Panc1 (cell line): ENCODE measurements around the gene CFAP53. TPM values are rescaled to one million over a fixed set of nuclear protein-coding genes. Genes with fewer than 3 reads are reported as not detected.

ENCODE experiments used
- ATAC-seq: fragments of 200-7000 bp; cut with Tn5 transposase; 2 replicates; pipeline ENCODE4 v1.9.1; 2020; ENCODE audit warnings: mild to moderate bottlenecking, moderate library complexity
- BruUV-seq: library from RNA; stranded (reverse); fragments of 400-500 nt; replicated peaks from 2 replicates; lab custom pipeline; 2021; lab: Mats Ljungman, UMichigan
- CTCF ChIA-PET: fragments of 300-600 bp; sonication (Branson Sonifier 250); formaldehyde crosslinking; loops from one replicate; lab custom pipeline; 2022; ENCODE audit warnings: antibody characterized with exemption; lab: Charles Lee
- POLR2A ChIA-PET: fragments of 300-600 bp; sonication (Branson Sonifier 250); formaldehyde crosslinking; loops from one replicate; lab custom pipeline; 2022; ENCODE audit warnings: antibody characterized with exemption; lab: Charles Lee
- DNase-seq: peaks from one replicate; pipeline ENCODE4 v3.0.0-alpha.2; 2010; ENCODE audit warnings: low read depth, low spot score
- H3K27ac ChIP-seq: 2 replicates; pipeline ENCODE4 v1.5.1; 2011; ENCODE audit warnings: mild to moderate bottlenecking, low read length, inconsistent platforms
- H3K27me3 ChIP-seq: fragments of 200-500 bp; sonication (Bioruptor generic); 2 replicates; pipeline ENCODE4 v1.6.0; 2014; ENCODE audit warnings: low read length, inconsistent platforms; ENCODE audit not compliant: control insufficient read depth, insufficient read depth
- H3K36me3 ChIP-seq: fragments of 200-500 bp; sonication (Bioruptor generic); 2 replicates; pipeline ENCODE4 v1.5.1; 2014; ENCODE audit warnings: inconsistent platforms, mild to moderate bottlenecking, low read length, moderate library complexity; ENCODE audit not compliant: control insufficient read depth, insufficient read depth
- H3K4me1 ChIP-seq: 2 replicates; pipeline ENCODE4 v1.5.1; 2011; ENCODE audit warnings: inconsistent platforms, mild to moderate bottlenecking, low read length, moderate library complexity; ENCODE audit not compliant: control insufficient read depth, insufficient read depth
- H3K4me3 ChIP-seq, 2 experiments: 2 replicates each; pipeline ENCODE4 v1.5.1; 2011 to 2012; ENCODE audit warnings: low read depth in 2 of 2, low read length in 2 of 2, mild to moderate bottlenecking in 2 of 2, inconsistent platforms in 1 of 2, moderate library complexity in 1 of 2
- H3K9me3 ChIP-seq: fragments of 200-500 bp; sonication (Bioruptor generic); 2 replicates; pipeline ENCODE4 v1.5.1; 2014; ENCODE audit warnings: low read depth, mild to moderate bottlenecking, inconsistent platforms, low read length, moderate library complexity; ENCODE audit not compliant: control insufficient read depth, insufficient read depth
- POLR2AphosphoS5 ChIP-seq: IDR thresholded peaks from 2 replicates; pipeline ENCODE4 v1.6.1; 2012; ENCODE audit warnings: mild to moderate bottlenecking, low read depth, low read length, moderate library complexity
- REST ChIP-seq, 2 experiments: IDR thresholded peaks; 2 replicates each; pipeline ENCODE4 v1.6.1; 2011 to 2012; ENCODE audit warnings: low read depth in 2 of 2, control low read depth in 1 of 2, low read length in 1 of 2, mild to moderate bottlenecking in 1 of 2, moderate library complexity in 1 of 2; ENCODE audit not compliant: insufficient read depth in 1 of 2
- SIN3A ChIP-seq: IDR thresholded peaks from 2 replicates; pipeline ENCODE4 v1.6.1; 2012; ENCODE audit warnings: low read depth, mild to moderate bottlenecking, low read length, moderate library complexity, borderline replicate concordance; ENCODE audit not compliant: insufficient read depth
- TCF7L2 ChIP-seq: IDR thresholded peaks from 2 replicates; pipeline ENCODE4 v1.6.1; 2011; ENCODE audit warnings: mild to moderate bottlenecking, low read depth, low read length, inconsistent platforms
- in situ Hi-C: cut with HindIII; loops from 2 replicates; pipeline ENCODE4 v1.10.0; 2016; ENCODE audit warnings: low sequenced_read_pairs, low pct_unique_long_range_greater_than_20kb
- intact Hi-C: fragments of 100-400 bp; cut with micrococcal nuclease; formaldehyde crosslinking; loops from one replicate; pipeline ENCODE4 v1.10.0; 2022; ENCODE audit not compliant: unreplicated experiment
- total RNA-seq: library from RNA; stranded (reverse); gene quantifications from one replicate; pipeline ENCODE4 v1.2.1, GENCODE V29; 2021; ENCODE audit not compliant: unreplicated experiment
- TF ChIP-seq, protein P1 (sequence below): fragments of 450-650 bp; IDR thresholded peaks from 2 replicates; pipeline ENCODE4 v1.5.1; 2017; ENCODE audit warnings: mild to moderate bottlenecking

CFAP53 gene
- total RNA-seq, 1 experiment from 2014 or later, result 0.23 TPM

DNA sequence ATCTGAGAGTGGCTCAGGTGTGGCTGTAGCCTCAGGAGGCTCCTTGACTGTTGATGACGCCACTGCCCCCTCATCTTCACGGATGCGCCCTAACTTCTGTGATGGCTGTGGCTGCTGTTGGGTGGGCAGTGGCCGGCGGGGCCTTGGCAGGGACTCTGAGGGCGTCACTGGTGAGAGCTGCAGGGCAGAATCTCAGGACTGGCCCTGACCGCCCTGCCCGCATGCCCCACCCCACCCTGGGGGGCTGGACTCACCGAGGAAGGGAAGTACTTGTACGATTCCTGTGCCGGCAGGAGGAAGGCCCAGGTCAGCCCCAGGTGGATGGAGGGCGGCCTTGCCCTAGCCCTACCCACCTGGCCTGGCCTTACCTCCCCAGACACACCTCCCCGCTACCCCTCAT lies 18.8 kb upstream of the CFAP53 start:
- DNase-seq, result no peak
- Histone ChIP-seq H3K4me1 (peaks cover 7% of the 10 kb centered on the region), H3K36me3 (peaks cover 5% of the 10 kb centered on the region; the same call in 1 of the 2 replicates), H3K4me3 (no peak overlapping the region), H3K27me3 (no peaks in the 10 kb centered on the region), H3K9me3 (no peaks in the 10 kb centered on the region), H3K27ac (no peak overlapping the region)
- in situ Hi-C loops, result no loop called here
- CTCF ChIA-PET, result no interaction called here
- ATAC-seq, result no peak
- no TSS peak for BruUV-seq
- intact Hi-C loops, result loop anchor here (10.0 kb wide), 1 partner anchor 70 kb away; no protein-coding TSS in a partner anchor
- POLR2A ChIA-PET, result no interaction called here
- no peak for TF ChIP-seq TCF7L2
- no peak for TF ChIP-seq REST (IDR thresholded peaks at IDR 0.05; ENCODE audit: insufficient read depth in 1 of 2, low read depth in 2 of 2, low read length in 1 of 2)
- no peak for TF ChIP-seq SIN3A
- TF ChIP-seq POLR2AphosphoS5, result no peak
- TF ChIP-seq, protein P1, sequence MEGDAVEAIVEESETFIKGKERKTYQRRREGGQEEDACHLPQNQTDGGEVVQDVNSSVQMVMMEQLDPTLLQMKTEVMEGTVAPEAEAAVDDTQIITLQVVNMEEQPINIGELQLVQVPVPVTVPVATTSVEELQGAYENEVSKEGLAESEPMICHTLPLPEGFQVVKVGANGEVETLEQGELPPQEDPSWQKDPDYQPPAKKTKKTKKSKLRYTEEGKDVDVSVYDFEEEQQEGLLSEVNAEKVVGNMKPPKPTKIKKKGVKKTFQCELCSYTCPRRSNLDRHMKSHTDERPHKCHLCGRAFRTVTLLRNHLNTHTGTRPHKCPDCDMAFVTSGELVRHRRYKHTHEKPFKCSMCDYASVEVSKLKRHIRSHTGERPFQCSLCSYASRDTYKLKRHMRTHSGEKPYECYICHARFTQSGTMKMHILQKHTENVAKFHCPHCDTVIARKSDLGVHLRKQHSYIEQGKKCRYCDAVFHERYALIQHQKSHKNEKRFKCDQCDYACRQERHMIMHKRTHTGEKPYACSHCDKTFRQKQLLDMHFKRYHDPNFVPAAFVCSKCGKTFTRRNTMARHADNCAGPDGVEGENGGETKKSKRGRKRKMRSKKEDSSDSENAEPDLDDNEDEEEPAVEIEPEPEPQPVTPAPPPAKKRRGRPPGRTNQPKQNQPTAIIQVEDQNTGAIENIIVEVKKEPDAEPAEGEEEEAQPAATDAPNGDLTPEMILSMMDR, result no peak

GRCh38 chr18:50284255-50284885 lies 18.1 kb upstream of the CFAP53 start:
- CTCF ChIA-PET, result no interaction called here
- Histone ChIP-seq H3K4me1 (peaks cover 8% of the 10 kb centered on the region), H3K27me3 (no peaks in the 10 kb centered on the region), H3K27ac (no peak overlapping the region), H3K36me3 (peaks cover 5% of the 10 kb centered on the region), H3K9me3 (no peaks in the 10 kb centered on the region), H3K4me3 (no peak overlapping the region)
- POLR2A ChIA-PET, result no interaction called here
- intact Hi-C loops (loop anchor here (10.0 kb wide), 1 partner anchor 70 kb away; no protein-coding TSS in a partner anchor), in situ Hi-C loops (no loop called here)
- TF ChIP-seq POLR2AphosphoS5, result no peak
- TF ChIP-seq SIN3A, result no peak
- TF ChIP-seq, protein P1, result no peak
- TF ChIP-seq REST (IDR thresholded peaks at IDR 0.05; ENCODE audit: insufficient read depth in 1 of 2, low read depth in 2 of 2, low read length in 1 of 2), result no peak
- no peak for TF ChIP-seq TCF7L2
- BruUV-seq, result no TSS peak
- no peak for DNase-seq
- no peak for ATAC-seq
